ENCODE data around the gene TCP11L2. TPM values are rescaled to one million over a fixed set of nuclear protein-coding genes. Genes with fewer than 3 reads are reported as not detected.

Gene TCP11L2
- total and polyA plus RNA-seq, 2 of the 13 experiments (the other 11 are each of a cell fraction or from before 2014, with no cell fraction given), result 4.6 to 24.1 TPM

DNA sequence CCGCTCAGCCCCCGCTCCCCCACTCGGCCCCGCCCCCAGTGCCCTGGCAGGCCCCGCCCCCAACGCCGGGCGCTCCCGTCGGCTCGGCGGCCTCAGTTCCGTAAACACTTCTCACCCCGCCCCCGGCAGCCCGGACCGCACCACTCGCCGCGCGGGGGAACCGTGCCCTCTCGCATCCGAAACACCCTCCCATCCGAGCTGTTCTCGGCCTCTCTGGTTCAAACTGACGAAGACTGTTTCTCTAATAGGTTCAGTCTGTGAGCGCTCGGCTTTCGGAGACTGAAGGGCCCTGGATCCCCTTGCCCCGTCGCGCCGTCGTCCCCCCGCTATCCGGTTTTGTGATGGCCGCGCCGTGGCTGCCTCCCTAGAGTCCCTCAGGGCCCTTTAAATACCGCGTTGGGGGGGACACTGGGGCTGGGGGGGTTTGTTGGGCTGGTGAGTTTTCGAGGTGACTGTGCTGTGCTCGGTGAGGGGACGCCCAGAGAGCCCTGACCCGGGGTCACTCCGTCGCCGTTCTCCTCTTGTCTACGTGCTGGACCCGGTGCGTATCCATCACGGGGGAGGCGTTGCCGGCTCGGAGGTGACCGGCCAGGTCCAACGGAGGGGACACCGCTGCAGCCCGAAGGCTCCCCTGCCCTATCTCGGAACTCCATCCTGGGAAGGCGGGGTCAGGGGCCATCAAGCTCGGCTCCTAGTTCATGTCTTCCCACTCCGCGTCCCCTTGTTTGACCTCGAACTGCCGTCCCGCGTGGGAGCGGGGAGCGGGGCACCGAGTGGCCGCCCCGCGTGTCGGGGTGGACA is at the start of gene TCP11L2 (continued):
- TF ChIP-seq, protein P1, sequence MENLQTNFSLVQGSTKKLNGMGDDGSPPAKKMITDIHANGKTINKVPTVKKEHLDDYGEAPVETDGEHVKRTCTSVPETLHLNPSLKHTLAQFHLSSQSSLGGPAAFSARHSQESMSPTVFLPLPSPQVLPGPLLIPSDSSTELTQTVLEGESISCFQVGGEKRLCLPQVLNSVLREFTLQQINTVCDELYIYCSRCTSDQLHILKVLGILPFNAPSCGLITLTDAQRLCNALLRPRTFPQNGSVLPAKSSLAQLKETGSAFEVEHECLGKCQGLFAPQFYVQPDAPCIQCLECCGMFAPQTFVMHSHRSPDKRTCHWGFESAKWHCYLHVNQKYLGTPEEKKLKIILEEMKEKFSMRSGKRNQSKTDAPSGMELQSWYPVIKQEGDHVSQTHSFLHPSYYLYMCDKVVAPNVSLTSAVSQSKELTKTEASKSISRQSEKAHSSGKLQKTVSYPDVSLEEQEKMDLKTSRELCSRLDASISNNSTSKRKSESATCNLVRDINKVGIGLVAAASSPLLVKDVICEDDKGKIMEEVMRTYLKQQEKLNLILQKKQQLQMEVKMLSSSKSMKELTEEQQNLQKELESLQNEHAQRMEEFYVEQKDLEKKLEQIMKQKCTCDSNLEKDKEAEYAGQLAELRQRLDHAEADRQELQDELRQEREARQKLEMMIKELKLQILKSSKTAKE (CRISPR knock-in tag; IDR thresholded peaks at IDR 0.05; ENCODE audit: borderline replicate concordance), result peak; percentile 35; the same call in 1 of the 2 replicates
- TF ChIP-seq ZNF724P (CRISPR knock-in tag; IDR thresholded peaks at IDR 0.05; ENCODE audit: borderline replicate concordance), result 0 out of 2 replicates have a peak, but pooled peaks have one; percentile 76
- 0 out of 2 replicates have a peak, but pooled peaks have one; percentile 50 for TF ChIP-seq ZNF543 (CRISPR knock-in tag; IDR thresholded peaks at IDR 0.05)
- peak; percentile 22; the same call in 1 of the 2 replicates for TF ChIP-seq ZNF839 (CRISPR knock-in tag; IDR thresholded peaks at IDR 0.05; ENCODE audit: borderline replicate concordance)
- TF ChIP-seq MLXIP (CRISPR knock-in tag; IDR thresholded peaks at IDR 0.05; ENCODE audit: borderline replicate concordance), result no peak
- no peak for TF ChIP-seq SP5 (CRISPR knock-in tag; IDR thresholded peaks at IDR 0.05; ENCODE audit: borderline replicate concordance, low read depth)
- no peak for TF ChIP-seq TCF12 (IDR thresholded peaks at IDR 0.05)
- TF ChIP-seq TCF12 (CRISPR knock-in tag; IDR thresholded peaks at IDR 0.05), result no peak
- TF ChIP-seq ZBTB38 (CRISPR knock-in tag; IDR thresholded peaks at IDR 0.05), result no peak
- peak; percentile 79; the same call in 1 of the 2 replicates for TF ChIP-seq ZNF350 (CRISPR knock-in tag; IDR thresholded peaks at IDR 0.05; ENCODE audit: borderline replicate concordance, low read depth)
- TF ChIP-seq NCOA1 (CRISPR knock-in tag; IDR thresholded peaks at IDR 0.05), result no peak
- no peak for TF ChIP-seq REPIN1 (CRISPR knock-in tag; IDR thresholded peaks at IDR 0.05; ENCODE audit: borderline replicate concordance, low read depth)
- no peak for TF ChIP-seq SP140L (CRISPR knock-in tag; IDR thresholded peaks at IDR 0.05; ENCODE audit: borderline replicate concordance)
- no peak for TF ChIP-seq ZNF607 (CRISPR knock-in tag; IDR thresholded peaks at IDR 0.05; ENCODE audit: borderline replicate concordance)
- no peak for TF ChIP-seq FLYWCH1 (CRISPR knock-in tag; IDR thresholded peaks at IDR 0.05)
- no peak; the same call in 1 of the 2 replicates for TF ChIP-seq ZNF564 (CRISPR knock-in tag; IDR thresholded peaks at IDR 0.05)
- TF ChIP-seq MAF1 (CRISPR knock-in tag; IDR thresholded peaks at IDR 0.05; ENCODE audit: borderline replicate concordance), result no peak
- no peak for TF ChIP-seq ARNT (IDR thresholded peaks at IDR 0.05)
- TF ChIP-seq ZNF510 (CRISPR knock-in tag; IDR thresholded peaks at IDR 0.05; ENCODE audit: low read depth), result 0 out of 2 replicates have a peak, but pooled peaks have one; percentile 46
- no peak for TF ChIP-seq RAD51 (IDR thresholded peaks at IDR 0.05; ENCODE audit: borderline replicate concordance)
- TF ChIP-seq ZNF800 (CRISPR knock-in tag; IDR thresholded peaks at IDR 0.05), result no peak
- peak; percentile 49; the same call in 1 of the 2 replicates for TF ChIP-seq CREB1 (IDR thresholded peaks at IDR 0.05)
- TF ChIP-seq CREB1 (CRISPR knock-in tag; IDR thresholded peaks at IDR 0.05), result no peak; the same call in 1 of the 2 replicates
- TF ChIP-seq SOX5 (CRISPR knock-in tag; IDR thresholded peaks at IDR 0.05; ENCODE audit: borderline replicate concordance), result no peak; the same call in 1 of the 2 replicates
- no peak for TF ChIP-seq IKZF1 (IDR thresholded peaks at IDR 0.05)
